HFF-Myc (cell line): ENCODE results near the gene SPOCD1.

Experiments used
- DNase-seq: peaks from one replicate; pipeline ENCODE4 v3.0.0-alpha.2; 2011; ENCODE audit warnings: low read depth; ENCODE audit errors: extremely low read depth
- H3K4me3 ChIP-seq: replicated peaks from 2 replicates; pipeline ENCODE4 v1.5.1; 2011; ENCODE audit warnings: low read depth, mild to moderate bottlenecking, control low read depth, low read length
- CTCF ChIP-seq: IDR thresholded peaks from 2 replicates; pipeline ENCODE4 v1.5.1; 2012; ENCODE audit warnings: mild to moderate bottlenecking, low read depth, low read length, control low read depth; ENCODE audit errors: missing control alignments

SPOCD1 gene

GRCh38 chr1:31815752-31816500 is at the start of gene SPOCD1:
SPOCD1 (minus strand) TSS chr1:31816022; CDS start chr1:31815333, 689 bp downstream.
- DNase-seq: peak; percentile 66
- peak; percentile 91 for TF ChIP-seq CTCF
- peak within 1 kb of the TSS; percentile 17 for H3K4me3 ChIP-seq

- TF ChIP-seq CTCF: no peak
- DNase-seq: no peak
- no peak overlapping the region for H3K4me3 ChIP-seq
Observed at GRCh38 chr1:31862071-31862470, 46.2 kb upstream of the SPOCD1 start.

- no peak for DNase-seq
- no peak for TF ChIP-seq CTCF
- no peak overlapping the region for H3K4me3 ChIP-seq
Observed at GRCh38 chr1:31861346-31861745, 45.5 kb upstream of the SPOCD1 start.

- no peak overlapping the region for H3K4me3 ChIP-seq
- no peak for TF ChIP-seq CTCF
- DNase-seq: no peak
Observed at GRCh38 chr1:31860581-31860980, 44.8 kb upstream of the SPOCD1 start.

- no peak overlapping the region for H3K4me3 ChIP-seq
- no peak for DNase-seq
- no peak for TF ChIP-seq CTCF
Observed at GRCh38 chr1:31859719-31860118, 43.9 kb upstream of the SPOCD1 start.

GRCh38 chr1:31859044-31859443 is 43.2 kb upstream of the SPOCD1 start:
- no peak for TF ChIP-seq CTCF
- DNase-seq: no peak
- no peak overlapping the region for H3K4me3 ChIP-seq

GRCh38 chr1:31857863-31858262 is 42.0 kb upstream of the SPOCD1 start:
- no peak for DNase-seq
- no peak for TF ChIP-seq CTCF

More at GRCh38 chr1:31857863-31858262, 42.0 kb upstream of the SPOCD1 start:
- H3K4me3 ChIP-seq: no peak overlapping the region
